DMS53 treated with DMSO at 0.1 percent for 48 hours (cell line): Measurements from ENCODE around the gene SNX7.

Experiments
- DNase-seq: peaks from one replicate; lab custom pipeline; 2025; ENCODE audit not compliant: unreplicated experiment; lab: John Stamatoyannopoulos, UW

SNX7 gene

GRCh38 chr1:98763488-98764150 is 102.1 kb downstream of the SNX7 start:
- no peak for DNase-seq

- DNase-seq = no peak
Observed at GRCh38 chr1:98764485-98764884, 103.0 kb downstream of the SNX7 start.

GRCh38 chr1:98766255-98766654 is 104.7 kb downstream of the SNX7 start:
- DNase-seq = no peak

- DNase-seq = no peak
Observed at GRCh38 chr1:98769162-98769561, 107.6 kb downstream of the SNX7 start.

GRCh38 chr1:98781906-98782305 is 120.4 kb downstream of the SNX7 start:
- DNase-seq = no peak

- DNase-seq = no peak
Observed at GRCh38 chr1:98783821-98784220, 122.3 kb downstream of the SNX7 start.

GRCh38 chr1:98791498-98791897 is 130.0 kb downstream of the SNX7 start:
- DNase-seq = no peak

- no peak for DNase-seq
Observed at GRCh38 chr1:98792123-98792522, 130.6 kb downstream of the SNX7 start.

GRCh38 chr1:98793136-98793535 is 131.6 kb downstream of the SNX7 start:
- DNase-seq = no peak

- DNase-seq = peak; percentile 86
Observed at GRCh38 chr1:98794196-98794886, 132.8 kb downstream of the SNX7 start.

GRCh38 chr1:98796049-98796448 is 134.5 kb downstream of the SNX7 start:
- DNase-seq = no peak

GRCh38 chr1:98797506-98797905 is 136.0 kb downstream of the SNX7 start:
- no peak for DNase-seq
